M059J (cell line): ENCODE data around the gene PRSS36. TPM values are rescaled to one million over a fixed set of nuclear protein-coding genes. Genes with fewer than 3 reads are reported as not detected.
"Not testable (repeated sequence)": the region's sequence is repeated elsewhere in the genome, so short reads cannot be mapped to it uniquely, and the experiment has no call there.

ENCODE experiments used
- DNase-seq: peaks from one replicate; pipeline ENCODE4 v3.0.0-alpha.2; 2012; ENCODE audit warnings: low read depth
- total RNA-seq: library from RNA; depleted of rRNA; stranded (reverse); fragments of >200 nt; shearing (Covaris generic); gene quantifications from 2 replicates; pipeline ENCODE4 v1.2.3, GENCODE V29; 2014

The PRSS36 gene
- total RNA-seq, 1 experiment from 2014 or later = 0.49 TPM

GRCh38 chr16:31142109-31143010 is 7.5 kb downstream of the PRSS36 start:
- DNase-seq = peak; percentile 98

- DNase-seq = peak; percentile 79
Observed at GRCh38 chr16:31141489-31142108, 8.3 kb downstream of the PRSS36 start.

- not testable (repeated sequence) for DNase-seq
Observed at GRCh38 chr16:31141071-31141469, 8.8 kb downstream of the PRSS36 start.

- peak; percentile 94 for DNase-seq
Observed at GRCh38 chr16:31138621-31139578, 11.0 kb downstream of the PRSS36 start.

- not testable (repeated sequence) for DNase-seq
Observed at GRCh38 chr16:31136822-31137499, 12.9 kb downstream of the PRSS36 start.

- DNase-seq = no peak
Observed at GRCh38 chr16:31136287-31136662, 13.6 kb downstream of the PRSS36 start.

- DNase-seq = peak; percentile 32
Observed at GRCh38 chr16:31135535-31136286, 14.2 kb downstream of the PRSS36 start, which contains the start of gene PRSS8. Gene PRSS8, minus strand, starts transcription at chr16:31135727. Its CDS starts 229 bp downstream, at chr16:31135498.

GRCh38 chr16:31134625-31135534 is 15.0 kb downstream of the PRSS36 start:
- no peak for DNase-seq

- DNase-seq = peak; percentile 52
Observed at GRCh38 chr16:31134091-31134571, 15.7 kb downstream of the PRSS36 start.

GRCh38 chr16:31133046-31133501 is 16.8 kb downstream of the PRSS36 start:
- DNase-seq = no peak

- no peak for DNase-seq
Observed at GRCh38 chr16:31132303-31132979, 17.4 kb downstream of the PRSS36 start.

GRCh38 chr16:31131841-31132271 is 18.0 kb downstream of the PRSS36 start:
- no peak for DNase-seq

- DNase-seq = no peak
Observed at GRCh38 chr16:31131416-31131815, 18.4 kb downstream of the PRSS36 start.

GRCh38 chr16:31130899-31131298 is 19.0 kb downstream of the PRSS36 start:
- no peak for DNase-seq

- no peak for DNase-seq
Observed at GRCh38 chr16:31130336-31130891, 19.5 kb downstream of the PRSS36 start.

GRCh38 chr16:31129568-31130335 is 20.1 kb downstream of the PRSS36 start:
- no peak for DNase-seq
